HG02884 (cell line): ENCODE data around the gene CNTFR.

ENCODE experiments used
- ATAC-seq: cut with Tn5 transposase; IDR thresholded peaks from one replicate; pipeline ENCODE4 v1.9.1; 2021; ENCODE audit warnings: mild to moderate bottlenecking, moderate library complexity; ENCODE audit not compliant: unreplicated experiment

CNTFR gene

GRCh38 chr9:34620061-34620994, 30.8 kb upstream of the CNTFR start, which contains the start of gene DCTN3:
DCTN3 (minus strand) TSS chr9:34620495; CDS start chr9:34620464, 31 bp downstream.
- ATAC-seq: peak; percentile 99

GRCh38 chr9:34615132-34615531, 25.6 kb upstream of the CNTFR start:
- no peak for ATAC-seq

- no peak for ATAC-seq
Observed at GRCh38 chr9:34612788-34613390, 23.4 kb upstream of the CNTFR start.

- peak; percentile 73 for ATAC-seq
Observed at GRCh38 chr9:34611811-34612787, 22.6 kb upstream of the CNTFR start, which contains the start of gene RPP25L. RPP25L (minus strand) TSS chr9:34612097; CDS start chr9:34611296, 801 bp downstream.

GRCh38 chr9:34611251-34611810, 21.8 kb upstream of the CNTFR start:
- no peak for ATAC-seq

- ATAC-seq: no peak
Observed at GRCh38 chr9:34610434-34611206, 21.1 kb upstream of the CNTFR start.

- no peak for ATAC-seq
Observed at GRCh38 chr9:34607331-34607730, 17.8 kb upstream of the CNTFR start.

- ATAC-seq: no peak
Observed at GRCh38 chr9:34606905-34607304, 17.4 kb upstream of the CNTFR start.

GRCh38 chr9:34606190-34606589, 16.7 kb upstream of the CNTFR start:
- ATAC-seq: no peak

GRCh38 chr9:34603610-34604231, 14.2 kb upstream of the CNTFR start:
- peak; percentile 70 for ATAC-seq

- ATAC-seq: no peak
Observed at GRCh38 chr9:34601937-34602573, 12.5 kb upstream of the CNTFR start.

- no peak for ATAC-seq
Observed at GRCh38 chr9:34600908-34601307, 11.4 kb upstream of the CNTFR start.

GRCh38 chr9:34599546-34599945, 10.0 kb upstream of the CNTFR start:
- ATAC-seq: no peak

GRCh38 chr9:34594177-34594576, 4.7 kb upstream of the CNTFR start:
- ATAC-seq: no peak

GRCh38 chr9:34592895-34593601, 3.5 kb upstream of the CNTFR start:
- ATAC-seq: no peak

- no peak for ATAC-seq
Observed at GRCh38 chr9:34591917-34592866, 2.7 kb upstream of the CNTFR start.
